Measurements from ENCODE around the gene NPFF.
"Not testable (repeated sequence)": the region's sequence is repeated elsewhere in the genome, so short reads cannot be mapped to it uniquely, and the experiment has no call there.

The NPFF gene

GRCh38 chr12:53493610-53494391, 13.5 kb downstream of the NPFF start:
- no peak for FAIRE-seq

GRCh38 chr12:53492830-53493609, 14.3 kb downstream of the NPFF start:
- FAIRE-seq: no peak

GRCh38 chr12:53492188-53492587, 15.1 kb downstream of the NPFF start:
- FAIRE-seq: no peak

GRCh38 chr12:53489242-53489864, 17.9 kb downstream of the NPFF start:
- no peak for FAIRE-seq

GRCh38 chr12:53486736-53487487, 20.4 kb downstream of the NPFF start:
- FAIRE-seq: no peak

DNA sequence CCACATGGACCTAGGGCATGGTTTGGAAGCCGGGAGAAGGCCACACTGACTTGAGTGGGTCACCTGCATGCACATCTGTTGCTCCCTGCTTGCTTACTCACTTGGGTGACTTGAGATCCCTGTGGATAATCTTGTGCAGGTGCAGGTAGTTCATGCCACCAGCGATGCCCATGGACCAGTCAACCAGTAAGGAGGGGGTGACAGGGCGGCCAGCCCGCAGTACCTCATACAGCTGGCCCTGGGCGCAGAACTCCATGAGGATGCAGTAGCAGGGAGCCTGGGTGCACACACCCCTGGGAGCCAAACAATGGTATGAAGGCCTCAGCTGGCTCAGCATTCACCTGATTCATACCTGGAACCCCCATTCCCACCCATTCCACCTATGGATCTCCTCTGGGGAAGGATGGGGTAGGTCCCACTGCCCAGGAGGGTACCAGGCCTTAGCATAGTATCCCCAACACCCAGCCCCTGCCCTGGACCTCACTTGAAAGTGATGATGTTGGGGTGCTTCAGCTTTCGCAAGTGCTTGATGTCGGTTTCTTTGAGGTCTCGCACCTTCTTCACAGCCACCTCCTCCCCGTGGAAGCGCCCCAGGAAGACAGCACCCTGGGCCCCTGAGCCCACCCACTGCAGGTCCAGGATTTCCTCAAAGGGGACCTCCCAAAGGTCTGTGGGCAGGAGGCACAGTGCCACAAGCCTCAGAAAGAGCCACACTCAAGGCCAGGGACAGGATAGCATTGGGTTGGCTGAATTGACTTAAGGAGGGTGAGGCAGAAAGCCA, 21.1 kb downstream of the NPFF start:
- no peak for FAIRE-seq

- FAIRE-seq: no peak
Observed at GRCh38 chr12:53484686-53485575, 22.4 kb downstream of the NPFF start.

GRCh38 chr12:53483979-53484377, 23.3 kb downstream of the NPFF start:
- FAIRE-seq: no peak

GRCh38 chr12:53483225-53483978, 23.9 kb downstream of the NPFF start:
- no peak for FAIRE-seq

- no peak for FAIRE-seq
Observed at GRCh38 chr12:53482626-53483168, 24.6 kb downstream of the NPFF start.

DNA sequence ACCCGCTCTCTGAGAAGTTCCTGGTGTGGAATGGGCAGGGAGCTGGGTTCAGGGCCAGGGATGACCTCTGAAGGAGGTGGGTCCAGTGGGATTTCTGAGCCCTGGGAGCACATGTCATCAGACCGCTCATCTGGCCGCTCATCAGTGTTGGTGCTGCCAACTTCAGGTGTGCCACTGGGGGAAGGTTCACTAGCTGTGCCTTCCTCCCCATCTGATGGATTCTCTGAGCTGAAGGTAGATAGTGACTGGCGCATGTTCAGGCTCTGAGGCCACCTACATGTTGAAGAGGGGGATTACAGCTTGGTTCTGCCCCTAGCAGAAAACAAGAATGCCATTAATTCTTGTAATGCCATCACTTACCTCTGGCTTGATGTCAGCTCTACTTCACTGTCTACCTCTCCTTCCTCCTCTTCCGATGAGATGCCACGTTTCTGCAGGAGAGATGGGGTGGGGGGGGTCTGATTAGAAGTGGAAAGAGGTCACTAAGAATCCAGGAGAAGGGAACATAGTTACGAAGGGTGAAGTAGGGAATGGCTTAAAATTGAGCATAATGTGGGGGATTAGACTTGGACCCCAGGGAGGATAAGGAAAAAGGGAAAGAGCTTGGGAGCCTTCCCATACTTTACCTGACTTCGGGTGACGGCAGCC, 25.2 kb downstream of the NPFF start:
- no peak for FAIRE-seq

GRCh38 chr12:53481458-53481857, 25.8 kb downstream of the NPFF start:
- not testable (repeated sequence) for FAIRE-seq

GRCh38 chr12:53480491-53481442, 26.5 kb downstream of the NPFF start:
- no peak for FAIRE-seq

DNA sequence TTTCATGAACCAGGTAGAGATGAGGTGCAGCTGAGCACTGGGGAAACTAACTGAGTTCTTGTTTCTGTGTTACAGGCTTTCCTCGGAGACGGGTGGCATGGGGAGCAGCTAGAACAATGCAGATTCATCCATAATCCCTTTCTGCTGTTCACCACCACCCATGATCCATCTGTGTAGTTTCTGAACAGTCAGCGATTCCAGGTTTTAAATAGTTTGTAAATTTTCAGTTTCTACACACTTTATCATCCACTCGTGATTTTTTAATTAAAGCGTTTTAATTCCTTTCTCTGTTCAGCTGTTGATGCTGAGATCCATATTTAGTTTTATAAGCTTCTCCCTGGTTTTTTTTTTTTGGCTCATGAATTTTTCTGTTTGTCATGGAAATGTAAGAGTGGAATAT, 28.0 kb downstream of the NPFF start:
- FAIRE-seq: no peak

- FAIRE-seq: no peak
Observed at GRCh38 chr12:53478865-53479264, 28.4 kb downstream of the NPFF start.

DNA sequence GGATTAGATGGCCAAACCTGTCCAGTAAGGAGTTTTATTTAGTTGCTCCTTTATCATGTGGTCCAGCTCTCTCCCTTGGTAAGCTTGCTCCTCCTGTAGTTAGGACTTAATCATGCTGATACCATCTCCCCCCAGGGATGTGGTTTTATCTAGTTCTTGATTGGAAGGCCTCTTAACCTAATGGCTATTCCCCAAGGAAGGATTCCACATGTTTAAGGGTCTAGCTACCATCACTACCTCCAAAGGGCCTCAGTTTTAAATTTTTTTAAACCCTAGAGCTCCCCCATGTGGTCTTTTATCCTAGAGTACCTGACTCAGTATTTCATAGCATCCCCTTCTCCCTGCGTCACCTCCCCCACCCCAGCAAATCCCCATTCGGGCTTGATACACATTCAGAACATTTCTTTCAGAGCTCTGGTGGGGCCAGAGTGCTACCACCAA, 30.5 kb downstream of the NPFF start:
- FAIRE-seq: no peak

GRCh38 chr12:53474819-53475218, 32.5 kb downstream of the NPFF start:
- no peak for FAIRE-seq

- FAIRE-seq: no peak
Observed at GRCh38 chr12:53474077-53474476, 33.2 kb downstream of the NPFF start.
